Mucosa of stomach (tissue), 1 donor: ENCODE measurements around the gene ENDOV.

Source experiments
- H3K27me3 ChIP-seq: one replicate; pipeline ENCODE4 v1.7.0; 2013; ENCODE audit warnings: mild to moderate bottlenecking, low read length; ENCODE audit not compliant: control insufficient read depth, insufficient read depth
- H3K36me3 ChIP-seq: one replicate; pipeline ENCODE4 v1.7.0; 2013; ENCODE audit warnings: low read length; ENCODE audit not compliant: control insufficient read depth, insufficient read depth
- H3K4me1 ChIP-seq: one replicate; pipeline ENCODE4 v1.7.0; 2013; ENCODE audit warnings: mild to moderate bottlenecking, low read length; ENCODE audit not compliant: control insufficient read depth, insufficient read depth
- H3K4me3 ChIP-seq: one replicate; pipeline ENCODE4 v1.7.0; 2013; ENCODE audit warnings: low read length
- H3K9ac ChIP-seq: one replicate; pipeline ENCODE4 v1.7.0; 2013; ENCODE audit warnings: mild to moderate bottlenecking, low read length, moderate library complexity
- H3K9me3 ChIP-seq: one replicate; pipeline ENCODE4 v1.7.0; 2013; ENCODE audit warnings: mild to moderate bottlenecking, low read length, moderate library complexity; ENCODE audit not compliant: control insufficient read depth
- donor health status: Pancreatic carcinoma.

ENDOV gene

GRCh38 chr17:80441598-80442322, 26.8 kb downstream of the ENDOV start:
- Histone ChIP-seq H3K9ac (no peak overlapping the region), H3K4me3 (no peak overlapping the region), H3K9me3 (no peaks in the 10 kb centered on the region), H3K4me1 (no peaks in the 10 kb centered on the region), H3K36me3 (no peaks in the 10 kb centered on the region), H3K27me3 (peaks cover 3% of the 10 kb centered on the region)

- Histone ChIP-seq H3K4me3 (no peak overlapping the region), H3K27me3 (peaks cover 3% of the 10 kb centered on the region), H3K36me3 (no peaks in the 10 kb centered on the region), H3K4me1 (no peaks in the 10 kb centered on the region), H3K9ac (no peak overlapping the region), H3K9me3 (no peaks in the 10 kb centered on the region)
These were observed 27.3 kb downstream of the ENDOV start for GRCh38 chr17:80442323-80442659.

- no peak overlapping the region for H3K4me3 ChIP-seq
- peaks cover 3% of the 10 kb centered on the region for H3K27me3 ChIP-seq
- H3K9ac ChIP-seq: no peak overlapping the region
- H3K4me1 ChIP-seq: no peaks in the 10 kb centered on the region
- no peaks in the 10 kb centered on the region for H3K9me3 ChIP-seq
- H3K36me3 ChIP-seq: no peaks in the 10 kb centered on the region
These were observed 27.8 kb downstream of the ENDOV start for GRCh38 chr17:80442764-80443163.

- H3K9me3 ChIP-seq: no peaks in the 10 kb centered on the region
- peaks cover 3% of the 10 kb centered on the region for H3K27me3 ChIP-seq
- H3K4me1 ChIP-seq: no peaks in the 10 kb centered on the region
- no peaks in the 10 kb centered on the region for H3K36me3 ChIP-seq
- no peak overlapping the region for H3K4me3 ChIP-seq
- no peak overlapping the region for H3K9ac ChIP-seq
These were observed 28.5 kb downstream of the ENDOV start for GRCh38 chr17:80443498-80443897.

- peaks cover 3% of the 10 kb centered on the region for H3K27me3 ChIP-seq
- H3K36me3 ChIP-seq: no peaks in the 10 kb centered on the region
- H3K4me3 ChIP-seq: no peak overlapping the region
- no peak overlapping the region for H3K9ac ChIP-seq
- H3K9me3 ChIP-seq: no peaks in the 10 kb centered on the region
- no peaks in the 10 kb centered on the region for H3K4me1 ChIP-seq
These were observed 29.1 kb downstream of the ENDOV start for GRCh38 chr17:80443916-80444643.

GRCh38 chr17:80444644-80444979, 29.6 kb downstream of the ENDOV start:
- no peak overlapping the region for H3K9ac ChIP-seq
- no peak overlapping the region for H3K4me3 ChIP-seq

GRCh38 chr17:80445007-80445725, 30.2 kb downstream of the ENDOV start:
- H3K4me1 ChIP-seq: no peaks in the 10 kb centered on the region
- no peak overlapping the region for H3K9ac ChIP-seq
- H3K27me3 ChIP-seq: peaks cover 3% of the 10 kb centered on the region
- no peaks in the 10 kb centered on the region for H3K36me3 ChIP-seq
- H3K4me3 ChIP-seq: no peak overlapping the region
- H3K9me3 ChIP-seq: no peaks in the 10 kb centered on the region

More at GRCh38 chr17:80444644-80444979, 29.6 kb downstream of the ENDOV start:
- Histone ChIP-seq H3K4me1 (no peaks in the 10 kb centered on the region), H3K36me3 (no peaks in the 10 kb centered on the region), H3K9me3 (no peaks in the 10 kb centered on the region), H3K27me3 (peaks cover 3% of the 10 kb centered on the region)

- H3K4me1 ChIP-seq: no peaks in the 10 kb centered on the region
- H3K36me3 ChIP-seq: no peaks in the 10 kb centered on the region
- no peaks in the 10 kb centered on the region for H3K9me3 ChIP-seq
- H3K9ac ChIP-seq: no peak overlapping the region
- no peak overlapping the region for H3K4me3 ChIP-seq
- peaks cover 3% of the 10 kb centered on the region for H3K27me3 ChIP-seq
These were observed 30.8 kb downstream of the ENDOV start for GRCh38 chr17:80445726-80446110.

- H3K4me1 ChIP-seq: no peaks in the 10 kb centered on the region
- no peak overlapping the region for H3K4me3 ChIP-seq
- no peaks in the 10 kb centered on the region for H3K27me3 ChIP-seq
- H3K9ac ChIP-seq: no peak overlapping the region
- H3K9me3 ChIP-seq: no peaks in the 10 kb centered on the region
- no peaks in the 10 kb centered on the region for H3K36me3 ChIP-seq
These were observed 31.9 kb downstream of the ENDOV start for GRCh38 chr17:80446645-80447405.

- H3K4me1 ChIP-seq: no peaks in the 10 kb centered on the region
- no peaks in the 10 kb centered on the region for H3K36me3 ChIP-seq
- no peak overlapping the region for H3K9ac ChIP-seq
- H3K4me3 ChIP-seq: no peak overlapping the region
- no peaks in the 10 kb centered on the region for H3K9me3 ChIP-seq
- no peaks in the 10 kb centered on the region for H3K27me3 ChIP-seq
These were observed 32.8 kb downstream of the ENDOV start for GRCh38 chr17:80447790-80448189.

- Histone ChIP-seq H3K27me3 (no peaks in the 10 kb centered on the region), H3K4me3 (no peak overlapping the region), H3K9me3 (no peaks in the 10 kb centered on the region), H3K9ac (no peak overlapping the region), H3K4me1 (peaks cover 10% of the 10 kb centered on the region), H3K36me3 (no peaks in the 10 kb centered on the region)
These were observed 34.4 kb downstream of the ENDOV start for GRCh38 chr17:80449194-80449929.
